Measurements from ENCODE around the gene WNT7A.
"Not testable (repeated sequence)": the region's sequence is repeated elsewhere in the genome, so short reads cannot be mapped to it uniquely, and the experiment has no call there.

Gene WNT7A

GRCh38 chr3:13857702-13858380 is 22.0 kb downstream of the WNT7A start:
- DNase-seq (ENCODE audit: insufficient read length, low spot score) (no peak), FAIRE-seq (no peak)
- no peak for TF ChIP-seq CTCF (IDR thresholded peaks at IDR 0.05; ENCODE audit: insufficient read depth, missing control alignments)

GRCh38 chr3:13856628-13857027 is 23.2 kb downstream of the WNT7A start:
- not testable (repeated sequence) for FAIRE-seq; DNase-seq (ENCODE audit: insufficient read length, low spot score)

GRCh38 chr3:13856006-13856405 is 23.9 kb downstream of the WNT7A start:
- no peak for TF ChIP-seq CTCF (IDR thresholded peaks at IDR 0.05; ENCODE audit: insufficient read depth, missing control alignments)
- DNase-seq (ENCODE audit: insufficient read length, low spot score) (no peak), FAIRE-seq (no peak)

- TF ChIP-seq CTCF (IDR thresholded peaks at IDR 0.05; ENCODE audit: insufficient read depth, missing control alignments) = no peak
- DNase-seq (ENCODE audit: insufficient read length, low spot score) = no peak
- FAIRE-seq = no peak
These were observed 25.4 kb downstream of the WNT7A start for GRCh38 chr3:13854492-13854891.

GRCh38 chr3:13853978-13854296 is 25.9 kb downstream of the WNT7A start:
- no peak for FAIRE-seq
- no peak for DNase-seq (ENCODE audit: insufficient read length, low spot score)
- TF ChIP-seq CTCF (IDR thresholded peaks at IDR 0.05; ENCODE audit: insufficient read depth, missing control alignments) = no peak

- FAIRE-seq (no peak), DNase-seq (ENCODE audit: insufficient read length, low spot score) (no peak)
- TF ChIP-seq CTCF (IDR thresholded peaks at IDR 0.05; ENCODE audit: insufficient read depth, missing control alignments) = no peak
These were observed 26.5 kb downstream of the WNT7A start for GRCh38 chr3:13853256-13853977.

GRCh38 chr3:13852638-13853009 is 27.2 kb downstream of the WNT7A start:
- TF ChIP-seq CTCF (IDR thresholded peaks at IDR 0.05; ENCODE audit: insufficient read depth, missing control alignments) = no peak
- FAIRE-seq (no peak), DNase-seq (ENCODE audit: insufficient read length, low spot score) (no peak)

All from D721Med (cell line).